HepG2 (cell line): Measurements from ENCODE around the gene FAM53B. TPM values are rescaled to one million over a fixed set of nuclear protein-coding genes. Genes with fewer than 3 reads are reported as not detected.

ENCODE experiments used
- ATF7-NPFF ChIP-seq: sonication (generic); formaldehyde crosslinking; IDR thresholded peaks from 2 replicates; pipeline ENCODE4 v1.8.1; 2023; ENCODE audit warnings: mild to moderate bottlenecking, low read depth, missing genetic modification reagents, moderate library complexity
- ATRX ChIP-seq: sonication (generic); formaldehyde crosslinking; IDR thresholded peaks from 2 replicates; pipeline ENCODE4 v1.4.0; 2020; ENCODE audit warnings: missing genetic modification reagents, borderline replicate concordance
- JUNB ChIP-seq: sonication (generic); formaldehyde crosslinking; IDR thresholded peaks from 2 replicates; pipeline ENCODE4 v1.8.0; 2022; ENCODE audit warnings: missing genetic modification reagents, mild to moderate bottlenecking, borderline replicate concordance
- KLF16 ChIP-seq, 2 experiments: sonication (generic) in 1 of 2; formaldehyde crosslinking in 1 of 2; IDR thresholded peaks; 2 replicates each; pipeline versions ENCODE4 v1.6.1 to v1.8.0; 2016 to 2023; ENCODE audit warnings: missing genetic modification reagents in 2 of 2, missing compliant biosample characterization in 1 of 2
- SP5 ChIP-seq: IDR thresholded peaks from 2 replicates; pipeline ENCODE4 v1.6.1; 2016; ENCODE audit warnings: low read depth, borderline replicate concordance
- THAP11 ChIP-seq: IDR thresholded peaks from 2 replicates; pipeline ENCODE4 v1.6.1; 2016; ENCODE audit warnings: missing biosample characterization, missing genetic modification reagents
- ZFX ChIP-seq: sonication (generic); formaldehyde crosslinking; IDR thresholded peaks from 2 replicates; pipeline ENCODE4 v1.4.0; 2020; ENCODE audit warnings: mild to moderate bottlenecking, low read depth, missing genetic modification reagents, moderate library complexity
- ZNF282 ChIP-seq: fragments of 450-650 bp; IDR thresholded peaks from 2 replicates; pipeline ENCODE4 v1.6.1; 2018; ENCODE audit not compliant: partially characterized antibody
- ZNF350 ChIP-seq: sonication (generic); formaldehyde crosslinking; IDR thresholded peaks from 2 replicates; pipeline ENCODE4 v1.4.0; 2020; ENCODE audit warnings: mild to moderate bottlenecking, low read depth, missing genetic modification reagents, borderline replicate concordance
- ZNF382 ChIP-seq: sonication (generic); formaldehyde crosslinking; IDR thresholded peaks from 2 replicates; pipeline ENCODE4 v1.5.0; 2020; ENCODE audit warnings: missing genetic modification reagents, mild to moderate bottlenecking, borderline replicate concordance
- ZNF530 ChIP-seq: sonication (generic); formaldehyde crosslinking; IDR thresholded peaks from 2 replicates; pipeline ENCODE4 v1.5.0; 2020; ENCODE audit warnings: low read depth, mild to moderate bottlenecking, missing genetic modification reagents
- ZNF547 ChIP-seq: sonication (generic); formaldehyde crosslinking; IDR thresholded peaks from 2 replicates; pipeline ENCODE4 v1.5.1; 2020; ENCODE audit warnings: mild to moderate bottlenecking, missing genetic modification reagents
- polyA plus RNA-seq, 8 experiments: library from polyadenylated mRNA; depleted of rRNA in 3 of 8; stranded (reverse) in 7 of 8; unstranded in 1 of 8; fragments of >200 nt; fragmentation: Illumina TruSeq in 4 of 8; extraction: Trizol in 4 of 8; gene quantifications; 2 replicates each; pipeline versions ENCODE4 v1.2.1 to v1.2.3, GENCODE V29; 2011 to 2016; ENCODE audit warnings: low read depth in 4 of 8, missing spikeins in 1 of 8, mixed read lengths in 1 of 8; ENCODE audit not compliant: insufficient read depth in 1 of 8
- total RNA-seq, 5 experiments: library from RNA; depleted of rRNA; stranded (reverse); fragments of >200 nt; fragmentation: Illumina TruSeq; extraction: Trizol; gene quantifications; 2 replicates each; pipeline ENCODE4 v1.2.3, GENCODE V29; 2016; ENCODE audit warnings: low read depth in 1 of 5
- TF ChIP-seq, protein P1 (sequence below): sonication (generic); formaldehyde crosslinking; IDR thresholded peaks from 2 replicates; pipeline ENCODE4 v1.9.0; 2021; ENCODE audit warnings: mild to moderate bottlenecking, missing genetic modification reagents
- TF ChIP-seq, protein P2 (sequence below): sonication (generic); formaldehyde crosslinking; IDR thresholded peaks from 2 replicates; pipeline ENCODE4 v1.4.0; 2020; ENCODE audit warnings: missing genetic modification reagents
- TF ChIP-seq, protein P3 (sequence below): IDR thresholded peaks from 2 replicates; pipeline ENCODE4 v1.6.1; 2016; ENCODE audit warnings: missing genetic modification reagents, missing compliant biosample characterization
- TF ChIP-seq, protein P4 (sequence below): fragments of 450-650 bp; IDR thresholded peaks from 2 replicates; pipeline ENCODE4 v1.6.1; 2017; ENCODE audit warnings: mild to moderate bottlenecking
- TF ChIP-seq, protein P5 (sequence below): sonication (generic); formaldehyde crosslinking; IDR thresholded peaks from 2 replicates; pipeline ENCODE4 v1.4.0; 2020; ENCODE audit warnings: low read depth, mild to moderate bottlenecking, missing genetic modification reagents

The FAM53B gene
- total and polyA plus RNA-seq, 2 of the 13 experiments (the other 11 are each of a cell fraction or from before 2014, with no cell fraction given): 6.4 to 19.3 TPM

DNA sequence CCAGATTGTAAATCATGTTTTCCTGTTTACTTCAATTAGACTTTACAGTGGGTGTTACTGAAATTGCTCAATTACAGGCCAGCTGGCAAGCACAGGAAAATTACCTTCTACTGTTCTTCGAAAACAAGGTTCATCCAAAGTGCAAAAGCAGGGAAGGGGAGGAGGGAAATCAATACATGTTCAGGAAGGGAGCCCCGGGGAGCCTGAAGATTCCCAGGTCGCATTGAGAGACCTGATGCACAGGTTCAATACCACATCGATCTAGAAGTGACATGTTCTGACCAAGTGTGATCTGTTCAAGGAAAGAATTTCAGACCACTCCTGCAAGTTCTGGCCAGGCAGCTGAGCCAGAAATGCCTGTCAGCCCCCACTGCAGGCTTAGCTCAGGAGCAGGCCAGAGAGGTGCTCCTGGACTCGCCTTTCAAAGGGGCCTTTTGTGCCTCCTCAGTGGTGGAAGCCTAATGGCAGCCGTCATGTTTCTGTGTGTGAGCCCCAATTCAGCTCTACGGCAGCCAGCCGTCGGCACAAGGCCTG lies 35.9 kb downstream of the FAM53B start (continued):
- TF ChIP-seq, protein P1, sequence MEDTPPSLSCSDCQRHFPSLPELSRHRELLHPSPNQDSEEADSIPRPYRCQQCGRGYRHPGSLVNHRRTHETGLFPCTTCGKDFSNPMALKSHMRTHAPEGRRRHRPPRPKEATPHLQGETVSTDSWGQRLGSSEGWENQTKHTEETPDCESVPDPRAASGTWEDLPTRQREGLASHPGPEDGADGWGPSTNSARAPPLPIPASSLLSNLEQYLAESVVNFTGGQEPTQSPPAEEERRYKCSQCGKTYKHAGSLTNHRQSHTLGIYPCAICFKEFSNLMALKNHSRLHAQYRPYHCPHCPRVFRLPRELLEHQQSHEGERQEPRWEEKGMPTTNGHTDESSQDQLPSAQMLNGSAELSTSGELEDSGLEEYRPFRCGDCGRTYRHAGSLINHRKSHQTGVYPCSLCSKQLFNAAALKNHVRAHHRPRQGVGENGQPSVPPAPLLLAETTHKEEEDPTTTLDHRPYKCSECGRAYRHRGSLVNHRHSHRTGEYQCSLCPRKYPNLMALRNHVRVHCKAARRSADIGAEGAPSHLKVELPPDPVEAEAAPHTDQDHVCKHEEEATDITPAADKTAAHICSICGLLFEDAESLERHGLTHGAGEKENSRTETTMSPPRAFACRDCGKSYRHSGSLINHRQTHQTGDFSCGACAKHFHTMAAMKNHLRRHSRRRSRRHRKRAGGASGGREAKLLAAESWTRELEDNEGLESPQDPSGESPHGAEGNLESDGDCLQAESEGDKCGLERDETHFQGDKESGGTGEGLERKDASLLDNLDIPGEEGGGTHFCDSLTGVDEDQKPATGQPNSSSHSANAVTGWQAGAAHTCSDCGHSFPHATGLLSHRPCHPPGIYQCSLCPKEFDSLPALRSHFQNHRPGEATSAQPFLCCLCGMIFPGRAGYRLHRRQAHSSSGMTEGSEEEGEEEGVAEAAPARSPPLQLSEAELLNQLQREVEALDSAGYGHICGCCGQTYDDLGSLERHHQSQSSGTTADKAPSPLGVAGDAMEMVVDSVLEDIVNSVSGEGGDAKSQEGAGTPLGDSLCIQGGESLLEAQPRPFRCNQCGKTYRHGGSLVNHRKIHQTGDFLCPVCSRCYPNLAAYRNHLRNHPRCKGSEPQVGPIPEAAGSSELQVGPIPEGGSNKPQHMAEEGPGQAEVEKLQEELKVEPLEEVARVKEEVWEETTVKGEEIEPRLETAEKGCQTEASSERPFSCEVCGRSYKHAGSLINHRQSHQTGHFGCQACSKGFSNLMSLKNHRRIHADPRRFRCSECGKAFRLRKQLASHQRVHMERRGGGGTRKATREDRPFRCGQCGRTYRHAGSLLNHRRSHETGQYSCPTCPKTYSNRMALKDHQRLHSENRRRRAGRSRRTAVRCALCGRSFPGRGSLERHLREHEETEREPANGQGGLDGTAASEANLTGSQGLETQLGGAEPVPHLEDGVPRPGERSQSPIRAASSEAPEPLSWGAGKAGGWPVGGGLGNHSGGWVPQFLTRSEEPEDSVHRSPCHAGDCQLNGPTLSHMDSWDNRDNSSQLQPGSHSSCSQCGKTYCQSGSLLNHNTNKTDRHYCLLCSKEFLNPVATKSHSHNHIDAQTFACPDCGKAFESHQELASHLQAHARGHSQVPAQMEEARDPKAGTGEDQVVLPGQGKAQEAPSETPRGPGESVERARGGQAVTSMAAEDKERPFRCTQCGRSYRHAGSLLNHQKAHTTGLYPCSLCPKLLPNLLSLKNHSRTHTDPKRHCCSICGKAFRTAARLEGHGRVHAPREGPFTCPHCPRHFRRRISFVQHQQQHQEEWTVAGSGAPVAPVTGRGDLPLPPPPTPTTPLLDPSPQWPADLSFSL: no peak
- TF ChIP-seq ZNF530 (no peak), ATRX (CRISPR knock-in tag) (no peak), ZNF350 (CRISPR knock-in tag) (no peak), JUNB (CRISPR knock-in tag) (peak; percentile 20; the same call in 1 of the 2 replicates), ZFX (no peak), ZNF547 (no peak), SP5 (CRISPR knock-in tag) (no peak), ATF7-NPFF (CRISPR knock-in tag) (0 out of 2 replicates have a peak, but pooled peaks have one; percentile 22), THAP11 (no peak; the same call in 1 of the 2 replicates), ZNF382 (CRISPR knock-in tag) (no peak), ZNF282 (no peak), KLF16 (CRISPR knock-in tag; IDR thresholded peaks at IDR 0.05) (peak in 1 of 2 experiments; percentile 41; a peak in 1 of 4 replicates)
- TF ChIP-seq, protein P2, sequence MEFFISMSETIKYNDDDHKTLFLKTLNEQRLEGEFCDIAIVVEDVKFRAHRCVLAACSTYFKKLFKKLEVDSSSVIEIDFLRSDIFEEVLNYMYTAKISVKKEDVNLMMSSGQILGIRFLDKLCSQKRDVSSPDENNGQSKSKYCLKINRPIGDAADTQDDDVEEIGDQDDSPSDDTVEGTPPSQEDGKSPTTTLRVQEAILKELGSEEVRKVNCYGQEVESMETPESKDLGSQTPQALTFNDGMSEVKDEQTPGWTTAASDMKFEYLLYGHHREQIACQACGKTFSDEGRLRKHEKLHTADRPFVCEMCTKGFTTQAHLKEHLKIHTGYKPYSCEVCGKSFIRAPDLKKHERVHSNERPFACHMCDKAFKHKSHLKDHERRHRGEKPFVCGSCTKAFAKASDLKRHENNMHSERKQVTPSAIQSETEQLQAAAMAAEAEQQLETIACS (CRISPR knock-in tag): no peak
- TF ChIP-seq, protein P3, sequence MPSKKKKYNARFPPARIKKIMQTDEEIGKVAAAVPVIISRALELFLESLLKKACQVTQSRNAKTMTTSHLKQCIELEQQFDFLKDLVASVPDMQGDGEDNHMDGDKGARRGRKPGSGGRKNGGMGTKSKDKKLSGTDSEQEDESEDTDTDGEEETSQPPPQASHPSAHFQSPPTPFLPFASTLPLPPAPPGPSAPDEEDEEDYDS (CRISPR knock-in tag): 0 out of 2 replicates have a peak, but pooled peaks have one; percentile 36
- TF ChIP-seq, protein P4, sequence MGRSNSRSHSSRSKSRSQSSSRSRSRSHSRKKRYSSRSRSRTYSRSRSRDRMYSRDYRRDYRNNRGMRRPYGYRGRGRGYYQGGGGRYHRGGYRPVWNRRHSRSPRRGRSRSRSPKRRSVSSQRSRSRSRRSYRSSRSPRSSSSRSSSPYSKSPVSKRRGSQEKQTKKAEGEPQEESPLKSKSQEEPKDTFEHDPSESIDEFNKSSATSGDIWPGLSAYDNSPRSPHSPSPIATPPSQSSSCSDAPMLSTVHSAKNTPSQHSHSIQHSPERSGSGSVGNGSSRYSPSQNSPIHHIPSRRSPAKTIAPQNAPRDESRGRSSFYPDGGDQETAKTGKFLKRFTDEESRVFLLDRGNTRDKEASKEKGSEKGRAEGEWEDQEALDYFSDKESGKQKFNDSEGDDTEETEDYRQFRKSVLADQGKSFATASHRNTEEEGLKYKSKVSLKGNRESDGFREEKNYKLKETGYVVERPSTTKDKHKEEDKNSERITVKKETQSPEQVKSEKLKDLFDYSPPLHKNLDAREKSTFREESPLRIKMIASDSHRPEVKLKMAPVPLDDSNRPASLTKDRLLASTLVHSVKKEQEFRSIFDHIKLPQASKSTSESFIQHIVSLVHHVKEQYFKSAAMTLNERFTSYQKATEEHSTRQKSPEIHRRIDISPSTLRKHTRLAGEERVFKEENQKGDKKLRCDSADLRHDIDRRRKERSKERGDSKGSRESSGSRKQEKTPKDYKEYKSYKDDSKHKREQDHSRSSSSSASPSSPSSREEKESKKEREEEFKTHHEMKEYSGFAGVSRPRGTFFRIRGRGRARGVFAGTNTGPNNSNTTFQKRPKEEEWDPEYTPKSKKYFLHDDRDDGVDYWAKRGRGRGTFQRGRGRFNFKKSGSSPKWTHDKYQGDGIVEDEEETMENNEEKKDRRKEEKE: no peak
- TF ChIP-seq, protein P5, sequence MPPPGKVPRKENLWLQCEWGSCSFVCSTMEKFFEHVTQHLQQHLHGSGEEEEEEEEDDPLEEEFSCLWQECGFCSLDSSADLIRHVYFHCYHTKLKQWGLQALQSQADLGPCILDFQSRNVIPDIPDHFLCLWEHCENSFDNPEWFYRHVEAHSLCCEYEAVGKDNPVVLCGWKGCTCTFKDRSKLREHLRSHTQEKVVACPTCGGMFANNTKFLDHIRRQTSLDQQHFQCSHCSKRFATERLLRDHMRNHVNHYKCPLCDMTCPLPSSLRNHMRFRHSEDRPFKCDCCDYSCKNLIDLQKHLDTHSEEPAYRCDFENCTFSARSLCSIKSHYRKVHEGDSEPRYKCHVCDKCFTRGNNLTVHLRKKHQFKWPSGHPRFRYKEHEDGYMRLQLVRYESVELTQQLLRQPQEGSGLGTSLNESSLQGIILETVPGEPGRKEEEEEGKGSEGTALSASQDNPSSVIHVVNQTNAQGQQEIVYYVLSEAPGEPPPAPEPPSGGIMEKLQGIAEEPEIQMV (CRISPR knock-in tag): no peak
